OCI-LY3 (cell line): ENCODE results near the gene PHAF1.

Source experiments
- CTCF ChIP-seq: fragments of 200-600, 300-600 bp; sonication (generic); IDR thresholded peaks from 2 replicates; pipeline ENCODE4 v1.5.1; 2014; ENCODE audit warnings: antibody characterized with exemption, low read length, low read depth
- EZH2phosphoT487 ChIP-seq: fragments of 200-600 bp; shearing (Covaris generic); IDR thresholded peaks from 2 replicates; pipeline ENCODE4 v1.6.1; 2018; ENCODE audit warnings: antibody characterized with exemption, mixed run types, low read depth

- TF ChIP-seq EZH2phosphoT487 (no peak), CTCF (no peak)
Observed at GRCh38 chr16:67145746-67146145, 36.0 kb downstream of the PHAF1 start.
